Skeletal muscle tissue (tissue), 4 donors: ENCODE measurements around the gene LAG3. TPM values are rescaled to one million over a fixed set of nuclear protein-coding genes. Genes with fewer than 3 reads are reported as not detected.
A peak's percentile ranks its signal among the peaks of the same experiment; 100 is the strongest.

Experiments
- H3K27ac ChIP-seq: one replicate; pipeline ENCODE4 v1.7.0; 2013; ENCODE audit warnings: mild to moderate bottlenecking, low read depth, low read length, inconsistent platforms
- H3K27me3 ChIP-seq, 3 donors: one replicate each; pipeline ENCODE4 v1.7.0; 2013; ENCODE audit warnings: low read length in 3 of 3; ENCODE audit not compliant: control insufficient read depth in 3 of 3, insufficient read depth in 3 of 3
- H3K36me3 ChIP-seq, 3 donors: one replicate each; pipeline ENCODE4 v1.7.0; 2013; ENCODE audit warnings: low read length in 3 of 3; ENCODE audit not compliant: control insufficient read depth in 3 of 3, insufficient read depth in 3 of 3
- H3K4me1 ChIP-seq, 3 donors: one replicate each; pipeline ENCODE4 v1.7.0; 2013; ENCODE audit warnings: low read length in 3 of 3, mild to moderate bottlenecking in 3 of 3; ENCODE audit not compliant: control insufficient read depth in 3 of 3, insufficient read depth in 3 of 3
- H3K4me3 ChIP-seq, 3 donors: one replicate each; pipeline ENCODE4 v1.7.0; 2013; ENCODE audit warnings: low read length in 3 of 3
- H3K9ac ChIP-seq, 3 donors: one replicate each; pipeline ENCODE4 v1.7.0; 2013; ENCODE audit warnings: low read length in 3 of 3, mild to moderate bottlenecking in 3 of 3, moderate library complexity in 2 of 3, low read depth in 1 of 3
- H3K9me3 ChIP-seq, 3 donors: one replicate each; pipeline ENCODE4 v1.7.0; 2013; ENCODE audit warnings: low read length in 3 of 3; ENCODE audit not compliant: control insufficient read depth in 3 of 3
- total RNA-seq: library from RNA; depleted of rRNA; stranded (reverse); fragments of >200 nt; gene quantifications from one replicate; pipeline ENCODE4 v1.2.3, GENCODE V29; 2014
- donor health status: Osteomylitis.

Gene LAG3
- total RNA-seq, 1 donor from 2014 or later: not detected

DNA sequence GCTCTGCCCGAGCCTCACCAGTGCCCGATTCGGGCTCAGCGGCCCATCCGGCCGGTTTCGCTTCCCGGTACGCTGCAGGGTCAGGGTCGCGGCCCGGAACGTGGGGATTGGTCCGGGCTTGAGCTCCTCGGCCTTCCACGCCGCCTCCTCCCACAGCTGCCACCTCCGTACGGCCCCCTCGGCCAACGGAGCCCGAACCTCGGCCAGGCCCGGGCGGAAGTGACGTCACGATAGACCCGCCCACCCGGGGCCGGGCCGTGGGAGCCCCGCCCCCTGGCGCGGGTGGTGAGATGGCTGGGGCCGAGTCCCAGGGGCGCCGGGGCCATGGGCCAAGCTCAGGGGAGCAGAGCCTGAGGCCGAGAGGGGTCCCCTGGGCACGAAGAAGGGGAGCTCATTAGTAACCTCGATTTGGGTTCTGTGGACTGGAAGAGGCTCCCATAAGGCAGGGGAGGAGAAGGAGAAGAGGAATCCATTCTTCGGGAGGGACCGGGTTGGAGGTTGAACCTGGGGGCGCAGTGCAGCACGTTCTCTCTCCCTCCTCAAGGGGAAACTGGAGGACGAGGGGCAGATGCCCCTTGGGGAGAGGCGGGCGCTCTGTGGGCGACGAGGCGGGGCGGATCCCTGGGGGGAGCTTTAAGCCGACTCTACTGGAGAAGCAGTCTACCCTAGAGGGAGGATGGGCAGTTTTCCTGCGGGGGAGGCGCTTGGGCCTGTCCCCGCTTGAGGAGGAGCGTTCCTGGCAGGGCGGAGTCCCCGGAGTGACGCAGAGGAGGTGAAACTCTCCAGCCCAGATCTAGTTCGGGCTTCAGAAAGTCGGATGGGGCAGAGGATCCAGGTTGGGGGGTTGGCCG lies 19.2 kb upstream of the LAG3 start, which contains the start of gene MLF2:
Gene MLF2, minus strand, starts transcription at position 221 of the 851 bp plus-strand sequence. CDS start 807 bp downstream, outside the sequence.
- H3K36me3 ChIP-seq: peaks cover 32 to 38% (median 36%) of the 10 kb centered on the region in 3 donors
- peak within 1 kb of the TSS; percentile 99 for H3K9ac ChIP-seq
- H3K9me3 ChIP-seq: no peaks in the 10 kb centered on the region
- no peaks in the 10 kb centered on the region for H3K27me3 ChIP-seq
- H3K4me1 ChIP-seq: peaks cover 11 to 18% (median 14%) of the 10 kb centered on the region in 3 donors
- peak within 1 kb of the TSS; percentile 96 to 98 (median 97) for H3K4me3 ChIP-seq
- H3K27ac ChIP-seq: peak within 1 kb of the TSS; percentile 100

DNA sequence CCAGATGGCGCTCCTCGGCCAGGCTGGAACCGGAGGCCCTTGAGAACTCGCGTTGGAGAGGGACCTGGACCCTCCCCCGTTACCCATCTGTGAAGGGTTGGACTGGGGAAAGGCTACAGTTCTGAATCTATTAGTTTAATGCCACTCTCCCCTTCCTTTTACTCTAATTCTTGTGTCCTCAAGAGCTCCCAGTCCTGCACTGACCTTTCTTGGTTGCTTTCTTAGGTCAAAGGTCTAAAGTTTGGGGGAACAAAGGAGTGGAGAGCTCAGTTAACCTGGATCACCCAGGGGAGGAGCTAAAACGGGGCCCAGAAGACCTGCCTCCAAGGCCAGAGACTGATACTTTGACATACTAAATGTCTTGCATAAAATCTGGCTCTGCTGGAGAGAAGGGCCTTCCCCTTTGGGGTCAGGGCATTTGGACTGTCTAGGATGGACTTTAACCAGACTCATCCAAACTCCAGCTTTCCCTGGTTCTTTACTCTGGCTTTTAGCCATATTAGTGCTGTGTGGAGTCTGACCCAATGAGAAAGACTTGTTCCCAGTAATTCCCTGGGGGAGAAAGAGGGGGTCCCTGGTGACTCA lies 18.5 kb upstream of the LAG3 start:
- peaks cover 25 to 32% (median 29%) of the 10 kb centered on the region in 3 donors for H3K36me3 ChIP-seq
- H3K27ac ChIP-seq: peak overlapping the region; percentile 100
- no peaks in the 10 kb centered on the region for H3K27me3 ChIP-seq
- H3K4me1 ChIP-seq: peaks cover 11 to 18% (median 14%) of the 10 kb centered on the region in 3 donors
- peak overlapping the region; percentile 31 to 98 (median 38) for H3K4me3 ChIP-seq
- H3K9me3 ChIP-seq: no peaks in the 10 kb centered on the region
- H3K9ac ChIP-seq: peak overlapping the region; percentile 99

DNA sequence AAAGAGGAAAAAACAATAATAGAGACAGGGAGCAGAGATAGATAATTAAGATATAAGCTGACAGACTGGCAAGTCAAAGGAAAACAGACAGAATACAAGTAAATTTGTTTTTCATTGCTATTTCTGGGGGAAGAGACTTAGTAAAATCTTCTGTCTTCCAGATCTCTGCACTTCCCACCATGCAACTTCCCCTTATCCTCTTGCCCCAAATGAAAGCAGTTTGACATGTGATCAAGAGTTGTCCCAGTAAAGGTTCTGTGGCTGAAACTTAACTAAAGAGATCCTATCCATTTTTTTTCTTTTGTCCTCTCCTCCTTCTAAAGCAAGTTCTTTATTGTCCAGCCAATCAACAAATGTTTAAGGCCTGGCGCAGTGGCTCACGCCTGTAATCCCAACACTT lies 17.9 kb upstream of the LAG3 start:
- H3K9me3 ChIP-seq: no peaks in the 10 kb centered on the region
- no peak overlapping the region for H3K4me3 ChIP-seq
- H3K36me3 ChIP-seq: peaks cover 20 to 27% (median 24%) of the 10 kb centered on the region in 3 donors
- peaks cover 11 to 18% (median 14%) of the 10 kb centered on the region in 3 donors for H3K4me1 ChIP-seq
- H3K9ac ChIP-seq: no peak overlapping the region
- peak overlapping the region; percentile 100 for H3K27ac ChIP-seq
- no peaks in the 10 kb centered on the region for H3K27me3 ChIP-seq

DNA sequence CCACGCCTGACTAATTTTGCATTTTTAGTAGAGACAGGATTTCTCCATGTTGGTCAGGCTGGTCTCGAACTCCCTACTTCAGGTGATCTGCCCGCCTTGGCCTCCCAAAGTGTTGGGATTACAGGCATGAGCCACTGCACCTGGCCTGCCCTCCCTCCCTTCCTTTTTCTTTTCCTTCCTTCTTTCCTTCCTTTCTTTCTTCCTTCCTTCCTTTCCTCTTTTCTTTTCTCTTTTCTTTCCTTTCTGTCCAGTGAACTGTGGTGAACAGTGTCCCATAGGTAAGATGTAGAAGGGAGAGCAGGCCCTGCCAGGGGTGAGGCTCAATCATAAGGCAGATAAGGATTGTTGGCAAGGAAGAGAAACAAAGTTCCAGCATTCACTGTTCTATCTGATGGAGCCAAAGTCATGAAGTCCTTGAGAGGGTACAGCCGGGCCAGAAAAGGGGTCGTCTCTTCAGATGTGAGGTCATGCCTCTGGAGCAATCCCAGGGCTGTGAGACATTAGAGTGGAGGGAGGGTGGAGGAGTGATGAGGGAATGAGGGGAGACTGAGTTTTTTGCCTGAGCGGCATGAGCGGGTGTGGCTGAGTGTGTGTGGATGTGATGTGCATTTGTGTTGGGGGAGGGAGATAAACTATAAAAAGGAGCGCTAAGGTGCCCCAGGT lies 15.2 kb upstream of the LAG3 start:
- Histone ChIP-seq H3K9ac (no peak overlapping the region), H3K4me1 (peaks cover 7 to 13% (median 9%) of the 10 kb centered on the region in 3 donors), H3K27ac (no peak overlapping the region), H3K4me3 (no peak overlapping the region), H3K9me3 (no peaks in the 10 kb centered on the region), H3K36me3 (peaks cover 0 to under 1% (median 0%) of the 10 kb centered on the region in 3 donors), H3K27me3 (no peaks in the 10 kb centered on the region)

DNA sequence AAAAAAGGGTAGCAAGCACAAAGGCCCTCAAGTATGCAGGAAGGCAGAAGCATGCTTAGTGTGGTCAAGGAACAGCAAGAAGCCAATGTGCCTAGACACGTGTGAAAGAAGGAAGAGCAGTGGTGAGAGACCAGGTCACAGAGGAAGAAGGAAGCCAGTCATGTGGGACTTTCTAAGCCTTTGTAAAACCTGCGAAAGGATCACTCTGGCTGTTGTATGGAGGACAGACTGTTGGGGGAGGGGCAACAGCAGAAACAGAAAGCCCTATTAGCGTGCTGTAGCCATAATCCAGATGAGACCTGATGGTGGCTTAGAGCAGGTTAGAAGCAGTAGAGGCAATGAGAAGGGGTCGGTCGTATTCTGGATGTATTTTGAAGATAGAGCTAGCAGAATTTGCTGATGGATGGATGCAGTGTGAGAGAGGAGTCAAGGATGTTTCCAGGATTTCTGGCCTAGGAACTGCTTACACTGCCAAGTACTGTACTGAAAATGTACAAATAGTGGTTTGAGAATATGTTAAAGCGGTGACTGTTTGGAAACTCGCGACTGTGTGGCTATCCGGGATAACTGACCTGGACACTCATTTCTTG lies 13.7 kb upstream of the LAG3 start:
- Histone ChIP-seq H3K27ac (no peak overlapping the region), H3K4me3 (no peak overlapping the region), H3K27me3 (no peaks in the 10 kb centered on the region), H3K9me3 (no peaks in the 10 kb centered on the region), H3K36me3 (no peaks in the 10 kb centered on the region), H3K4me1 (peaks cover 7 to 11% (median 9%) of the 10 kb centered on the region in 3 donors), H3K9ac (no peak overlapping the region)

DNA sequence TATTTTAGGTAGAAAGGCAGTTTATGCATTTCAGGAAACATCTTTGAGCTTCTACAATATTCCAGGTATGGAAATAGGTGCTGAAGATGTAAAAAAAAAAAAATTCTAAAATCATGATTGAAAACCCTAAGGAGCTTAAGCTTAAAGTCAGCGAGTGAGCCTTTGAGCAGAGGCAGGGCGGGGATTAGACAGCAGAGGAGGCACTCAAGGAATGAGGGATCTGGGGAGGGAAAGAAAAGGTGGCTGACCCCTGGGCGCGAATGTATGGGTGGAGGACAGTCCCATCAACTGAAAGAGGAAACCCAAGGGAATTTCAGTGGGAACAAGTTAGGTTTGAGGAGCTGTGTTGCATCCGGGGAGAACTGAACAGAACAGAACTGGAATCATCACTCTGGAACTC lies 12.6 kb upstream of the LAG3 start:
- no peaks in the 10 kb centered on the region for H3K27me3 ChIP-seq
- H3K9ac ChIP-seq: no peak overlapping the region
- no peaks in the 10 kb centered on the region for H3K9me3 ChIP-seq
- no peak overlapping the region for H3K4me3 ChIP-seq
- peaks cover 8 to 15% (median 10%) of the 10 kb centered on the region in 3 donors for H3K4me1 ChIP-seq
- no peaks in the 10 kb centered on the region for H3K36me3 ChIP-seq
- H3K27ac ChIP-seq: no peak overlapping the region

DNA sequence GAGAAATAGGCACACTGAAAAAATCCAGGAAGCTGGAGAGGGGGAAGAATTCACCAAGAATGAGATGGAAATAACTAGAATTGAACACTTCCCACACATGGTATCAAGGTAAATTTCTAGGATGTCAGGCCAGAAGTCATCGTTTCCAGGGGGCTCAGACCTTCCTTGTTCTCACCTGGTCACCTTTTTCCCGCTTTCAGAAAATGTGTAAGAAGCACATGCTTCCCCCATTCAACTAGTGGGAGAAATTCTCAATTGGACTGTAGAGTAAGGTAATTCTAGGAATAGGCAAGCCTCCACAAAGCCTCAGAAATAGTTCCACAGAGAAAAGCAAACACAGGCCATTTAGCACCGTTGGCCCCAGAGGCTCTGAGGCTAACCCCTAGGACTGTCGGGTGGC lies 8.9 kb upstream of the LAG3 start:
- Histone ChIP-seq H3K9me3 (no peaks in the 10 kb centered on the region), H3K27me3 (peaks cover 0 to 5% (median 0%) of the 10 kb centered on the region in 3 donors), H3K4me1 (peaks cover 25 to 36% (median 28%) of the 10 kb centered on the region in 3 donors), H3K36me3 (no peaks in the 10 kb centered on the region), H3K4me3 (peak overlapping the region in 1 of 3 donors; percentile 56), H3K27ac (peak overlapping the region; percentile 87), H3K9ac (peak overlapping the region; percentile 33 to 69 (median 48))

DNA sequence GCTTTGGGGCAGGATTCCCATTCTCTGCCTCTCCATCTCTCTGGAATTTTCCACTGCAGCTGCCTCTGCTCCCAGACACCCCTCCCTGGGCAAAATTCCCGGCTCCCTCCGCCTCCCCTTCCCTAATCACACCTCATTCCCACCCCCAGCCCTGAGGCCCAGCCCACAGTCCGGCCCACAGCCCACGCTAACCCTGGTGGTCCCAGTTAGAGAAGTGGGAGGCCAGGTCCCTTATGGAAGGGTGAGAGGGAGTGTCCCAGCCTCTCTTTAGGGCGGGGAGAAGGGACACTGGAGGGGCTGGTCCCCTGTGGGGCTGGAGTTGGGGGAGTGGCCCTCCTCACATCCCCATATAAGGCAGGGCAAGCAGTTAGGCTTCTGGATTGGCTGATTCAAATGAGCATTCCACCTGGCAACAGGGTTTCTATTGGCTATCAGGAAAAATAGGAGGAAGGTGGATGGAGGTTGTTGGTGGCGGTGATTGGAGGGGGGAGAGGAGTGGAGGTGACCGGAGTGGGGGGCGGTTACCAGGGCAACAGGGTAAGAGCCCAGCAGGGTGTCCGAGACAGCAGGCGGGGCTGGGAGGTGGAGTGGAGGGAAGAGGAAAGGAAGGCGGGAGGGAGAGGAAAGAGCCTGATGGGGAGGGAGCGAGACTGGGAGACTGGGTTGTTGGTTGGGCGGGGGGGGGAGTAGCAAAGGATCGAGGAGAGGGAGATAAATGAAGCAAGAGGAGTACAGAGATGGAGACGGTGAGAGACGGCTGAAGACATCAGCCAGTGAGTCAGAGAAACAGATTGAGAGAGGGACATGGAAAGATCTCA lies 8.1 kb upstream of the LAG3 start:
- Histone ChIP-seq H3K36me3 (no peaks in the 10 kb centered on the region), H3K4me3 (peak overlapping the region; percentile 32 to 56 (median 56)), H3K27me3 (peaks cover 0 to 5% (median 0%) of the 10 kb centered on the region in 3 donors), H3K9ac (peak overlapping the region; percentile 33 to 69 (median 48)), H3K4me1 (peaks cover 34 to 41% (median 37%) of the 10 kb centered on the region in 3 donors), H3K9me3 (no peaks in the 10 kb centered on the region), H3K27ac (peak overlapping the region; percentile 87)
